ENCODE data around the gene PLK3.

DNA sequence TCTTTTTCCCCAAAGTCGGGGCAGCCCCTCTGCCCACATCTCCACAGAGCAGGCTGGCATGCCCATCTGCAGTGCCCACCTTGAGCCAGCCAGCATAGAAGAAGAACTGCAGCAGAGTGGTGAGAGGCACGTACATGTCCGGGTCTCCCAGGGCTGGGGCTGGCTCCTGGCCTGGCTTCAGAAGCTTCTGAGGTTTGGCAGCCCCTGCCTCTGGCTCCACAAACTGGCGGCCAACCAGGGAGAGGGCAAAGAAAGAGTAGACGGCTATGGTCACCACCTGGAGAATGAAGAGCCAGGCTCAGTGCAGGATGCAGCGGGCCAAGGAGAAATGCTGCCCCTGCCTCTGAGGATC, 15.2 kb upstream of the PLK3 start:
- TF ChIP-seq, protein P1, sequence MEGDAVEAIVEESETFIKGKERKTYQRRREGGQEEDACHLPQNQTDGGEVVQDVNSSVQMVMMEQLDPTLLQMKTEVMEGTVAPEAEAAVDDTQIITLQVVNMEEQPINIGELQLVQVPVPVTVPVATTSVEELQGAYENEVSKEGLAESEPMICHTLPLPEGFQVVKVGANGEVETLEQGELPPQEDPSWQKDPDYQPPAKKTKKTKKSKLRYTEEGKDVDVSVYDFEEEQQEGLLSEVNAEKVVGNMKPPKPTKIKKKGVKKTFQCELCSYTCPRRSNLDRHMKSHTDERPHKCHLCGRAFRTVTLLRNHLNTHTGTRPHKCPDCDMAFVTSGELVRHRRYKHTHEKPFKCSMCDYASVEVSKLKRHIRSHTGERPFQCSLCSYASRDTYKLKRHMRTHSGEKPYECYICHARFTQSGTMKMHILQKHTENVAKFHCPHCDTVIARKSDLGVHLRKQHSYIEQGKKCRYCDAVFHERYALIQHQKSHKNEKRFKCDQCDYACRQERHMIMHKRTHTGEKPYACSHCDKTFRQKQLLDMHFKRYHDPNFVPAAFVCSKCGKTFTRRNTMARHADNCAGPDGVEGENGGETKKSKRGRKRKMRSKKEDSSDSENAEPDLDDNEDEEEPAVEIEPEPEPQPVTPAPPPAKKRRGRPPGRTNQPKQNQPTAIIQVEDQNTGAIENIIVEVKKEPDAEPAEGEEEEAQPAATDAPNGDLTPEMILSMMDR (IDR thresholded peaks at IDR 0.05), result no peak
- TF ChIP-seq POLR2A (IDR thresholded peaks at IDR 0.05), result no peak
- no peak for TF ChIP-seq POLR2AphosphoS5 (IDR thresholded peaks at IDR 0.05)

Data from breast epithelium (tissue), 3 donors.